Measurements from ENCODE around the gene OR6B3. TPM values are rescaled to one million over a fixed set of nuclear protein-coding genes. Genes with fewer than 3 reads are reported as not detected.

Gene OR6B3
- total RNA-seq (2014; rRNA removed; shearing (Covaris generic)) = not detected in 2 replicates

DNA sequence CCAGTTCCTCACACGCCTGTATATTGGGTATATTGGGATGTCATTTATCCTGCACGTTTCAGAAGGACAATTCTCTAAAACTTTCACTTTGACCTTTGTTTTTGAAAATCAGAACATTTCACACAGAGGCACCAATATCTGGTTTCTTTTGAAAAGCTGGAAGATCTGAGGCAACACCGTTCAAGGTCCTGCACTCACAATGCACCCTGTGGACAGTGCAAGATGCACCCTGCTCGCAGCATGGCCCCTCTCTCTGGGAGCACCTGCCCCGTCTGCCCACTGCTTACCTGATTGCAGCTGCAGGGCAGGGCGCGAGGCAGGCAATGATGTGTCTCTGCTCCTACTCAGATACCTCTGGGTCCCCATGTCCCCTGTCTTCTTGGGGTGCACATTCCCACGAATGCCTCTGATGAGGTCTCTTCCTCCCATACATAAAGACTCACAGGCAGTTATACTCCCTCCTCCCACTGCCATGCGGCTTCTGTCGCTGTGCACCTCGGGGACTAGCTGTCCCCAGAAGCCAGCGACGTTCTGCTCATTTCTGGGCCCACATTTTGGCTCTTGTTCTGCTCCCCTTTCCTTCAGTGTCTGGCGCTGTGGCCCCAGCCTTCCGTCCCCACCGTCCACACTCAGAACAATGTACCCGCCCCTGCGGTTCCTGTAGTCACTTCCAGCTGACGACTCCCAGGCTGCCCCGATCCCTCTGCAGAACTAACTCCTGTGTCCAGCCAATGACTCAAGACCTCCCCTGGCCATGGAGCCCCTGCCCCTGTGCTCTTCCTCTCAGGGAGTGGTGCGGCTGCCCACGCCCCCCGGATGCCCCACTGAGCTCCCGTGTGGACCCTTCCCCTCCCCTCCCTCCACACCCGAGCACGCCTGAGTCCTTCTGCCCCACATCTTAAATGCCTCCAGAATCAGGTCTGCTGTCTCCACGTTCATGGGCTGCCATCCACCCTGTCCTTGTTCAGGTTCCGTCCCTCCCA, at the start of gene OR6B3:
Gene OR6B3, minus strand, starts transcription at position 349 of the 983 bp plus-strand sequence.
- DNase-seq (ENCODE audit: low spot score) = no peak

DNA sequence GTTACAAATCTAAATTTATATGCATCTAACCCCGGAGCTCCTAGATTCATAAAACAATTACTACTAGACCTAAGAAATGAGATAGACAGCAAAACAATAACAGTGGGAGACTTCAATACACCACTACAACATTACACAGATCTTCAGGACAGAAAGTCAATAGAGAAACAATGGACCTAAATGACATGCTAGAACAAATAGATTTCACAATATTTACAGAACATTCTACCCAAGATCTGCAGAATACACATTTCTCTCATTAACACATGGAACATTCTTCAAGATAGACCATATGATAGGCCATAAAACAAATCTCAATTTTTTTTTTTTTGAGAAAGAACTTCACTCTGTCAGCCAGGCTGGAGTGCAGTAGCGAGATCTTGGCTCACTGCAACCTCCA, 45.0 kb upstream of the OR6B3 start:
- DNase-seq (ENCODE audit: low spot score) = no peak

DNA sequence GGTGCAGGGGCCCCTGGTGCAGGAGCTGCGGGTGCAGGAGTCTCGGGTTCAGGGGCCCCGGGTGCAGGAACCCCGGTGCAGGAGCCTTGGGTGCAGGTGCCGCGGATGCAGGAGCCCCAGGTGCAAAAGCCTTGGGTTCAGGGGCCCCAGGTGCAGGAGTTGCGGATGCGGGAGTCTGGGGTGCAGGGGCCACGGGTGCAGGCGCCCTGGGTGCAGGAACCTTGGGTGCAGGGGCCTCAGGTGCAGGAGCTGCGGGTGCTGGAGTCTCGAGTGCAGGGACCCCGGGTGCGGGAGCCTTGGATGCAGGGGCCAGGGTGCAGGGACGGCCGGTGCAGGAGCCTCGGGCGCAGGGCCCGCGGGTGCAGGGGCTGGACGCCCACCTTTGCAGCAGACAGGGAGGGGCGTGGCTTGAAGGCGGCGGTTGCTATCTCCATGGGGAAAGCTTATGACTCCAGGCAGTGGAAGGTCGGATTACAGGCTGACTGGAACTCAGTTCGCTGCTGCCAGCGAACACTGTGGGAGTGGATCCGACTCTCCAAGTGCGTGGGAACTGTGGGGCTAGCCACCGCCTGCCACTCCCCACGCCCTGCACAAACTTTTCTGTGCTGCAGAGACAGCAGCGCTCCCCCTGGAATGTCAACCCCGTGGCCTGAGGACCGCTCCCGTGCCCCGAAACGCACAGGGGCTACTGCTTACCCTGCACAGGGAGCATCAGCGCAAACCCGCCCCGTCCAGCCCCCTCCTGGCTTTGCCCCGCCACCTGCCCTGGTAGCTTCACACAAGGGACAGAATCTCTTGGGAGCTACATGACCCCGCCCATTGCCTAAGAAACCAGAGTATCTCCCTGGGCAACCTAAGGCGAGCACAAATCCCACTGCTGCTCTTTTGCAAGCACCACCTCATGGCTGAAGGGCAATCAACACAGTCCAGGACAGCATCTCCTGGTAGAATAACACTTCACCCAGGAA, 42.5 kb upstream of the OR6B3 start:
- no peak for DNase-seq (ENCODE audit: low spot score)

DNA sequence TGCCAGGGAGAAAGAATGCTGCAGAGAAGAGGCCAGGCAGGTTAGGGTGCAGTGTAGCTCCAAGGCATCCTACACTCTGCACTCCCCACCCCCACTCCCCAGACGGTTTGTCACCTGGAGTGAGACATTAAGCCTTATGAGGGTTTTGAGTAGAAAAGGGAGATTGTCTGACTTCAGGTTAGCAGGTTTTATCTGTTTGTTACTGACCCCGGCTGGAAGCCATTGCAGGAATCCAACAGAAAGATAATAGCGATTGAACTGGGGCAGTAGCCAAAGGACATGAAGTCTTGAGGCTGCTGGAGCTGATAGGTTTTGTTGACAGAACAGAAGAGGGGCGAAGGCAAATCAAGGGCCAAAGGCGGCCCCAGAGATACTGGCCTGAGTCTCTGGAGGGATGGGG, 36.0 kb upstream of the OR6B3 start:
- no peak for DNase-seq (ENCODE audit: low spot score)

- no peak for DNase-seq (ENCODE audit: low spot score)
These were observed 33.2 kb upstream of the OR6B3 start for GRCh38 chr2:240086563-240086962.

GRCh38 chr2:240078631-240079030, 25.3 kb upstream of the OR6B3 start:
- no peak for DNase-seq (ENCODE audit: low spot score)

GRCh38 chr2:240077442-240077841, 24.1 kb upstream of the OR6B3 start:
- no peak for DNase-seq (ENCODE audit: low spot score)

DNA sequence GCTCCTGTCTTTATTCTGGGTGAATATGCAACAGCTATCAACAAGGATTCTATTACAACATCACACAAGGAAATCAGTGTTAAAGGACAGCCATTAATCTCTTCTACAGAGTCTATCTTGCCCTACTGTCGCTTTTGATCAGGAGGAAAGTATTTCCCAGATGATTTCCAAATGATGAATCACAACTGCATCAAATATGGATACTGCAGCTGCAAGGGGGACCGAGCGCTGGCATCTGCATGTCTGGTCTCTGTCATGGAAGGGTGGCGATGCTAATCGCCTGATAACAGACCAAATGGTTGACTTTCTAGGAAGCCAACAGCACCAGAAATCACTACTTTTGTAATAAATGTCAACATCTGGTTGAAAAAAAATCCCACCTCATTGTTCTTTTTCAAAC, 21.2 kb upstream of the OR6B3 start:
- DNase-seq (ENCODE audit: low spot score) = no peak

- DNase-seq (ENCODE audit: low spot score) = no peak
These were observed 17.6 kb upstream of the OR6B3 start for GRCh38 chr2:240070907-240071306.

- DNase-seq (ENCODE audit: low spot score) = no peak
These were observed 16.5 kb upstream of the OR6B3 start for GRCh38 chr2:240069829-240070228.

GRCh38 chr2:240068193-240068592, 14.9 kb upstream of the OR6B3 start:
- no peak for DNase-seq (ENCODE audit: low spot score)

- no peak for DNase-seq (ENCODE audit: low spot score)
These were observed 13.2 kb upstream of the OR6B3 start for GRCh38 chr2:240066489-240066888.

GRCh38 chr2:240064898-240065297, 11.6 kb upstream of the OR6B3 start:
- no peak for DNase-seq (ENCODE audit: low spot score)

- peak; percentile 77 for DNase-seq (ENCODE audit: low spot score)
These were observed 7.8 kb upstream of the OR6B3 start for GRCh38 chr2:240060977-240061591.

DNA sequence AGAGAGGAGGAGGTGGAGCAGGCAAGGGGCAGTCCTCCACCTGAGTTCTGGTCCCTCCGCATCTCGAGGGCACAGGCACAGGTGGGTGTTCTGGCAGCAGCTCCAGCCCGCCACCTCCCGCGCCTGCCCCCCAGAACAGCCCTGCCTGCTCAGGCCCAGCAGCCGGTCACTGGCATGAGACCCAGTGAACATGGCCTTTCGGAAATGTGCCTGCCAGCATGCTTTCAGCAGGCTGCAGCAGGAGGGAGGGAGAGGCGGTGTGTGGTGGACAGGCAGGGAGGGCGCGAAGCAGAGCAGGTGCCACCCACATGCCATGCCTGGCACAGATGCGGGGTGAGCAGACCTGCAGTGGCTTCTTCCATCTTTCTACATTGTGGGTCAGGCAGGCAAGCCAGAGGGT, 3.4 kb upstream of the OR6B3 start:
- no peak for DNase-seq (ENCODE audit: low spot score)

DNA sequence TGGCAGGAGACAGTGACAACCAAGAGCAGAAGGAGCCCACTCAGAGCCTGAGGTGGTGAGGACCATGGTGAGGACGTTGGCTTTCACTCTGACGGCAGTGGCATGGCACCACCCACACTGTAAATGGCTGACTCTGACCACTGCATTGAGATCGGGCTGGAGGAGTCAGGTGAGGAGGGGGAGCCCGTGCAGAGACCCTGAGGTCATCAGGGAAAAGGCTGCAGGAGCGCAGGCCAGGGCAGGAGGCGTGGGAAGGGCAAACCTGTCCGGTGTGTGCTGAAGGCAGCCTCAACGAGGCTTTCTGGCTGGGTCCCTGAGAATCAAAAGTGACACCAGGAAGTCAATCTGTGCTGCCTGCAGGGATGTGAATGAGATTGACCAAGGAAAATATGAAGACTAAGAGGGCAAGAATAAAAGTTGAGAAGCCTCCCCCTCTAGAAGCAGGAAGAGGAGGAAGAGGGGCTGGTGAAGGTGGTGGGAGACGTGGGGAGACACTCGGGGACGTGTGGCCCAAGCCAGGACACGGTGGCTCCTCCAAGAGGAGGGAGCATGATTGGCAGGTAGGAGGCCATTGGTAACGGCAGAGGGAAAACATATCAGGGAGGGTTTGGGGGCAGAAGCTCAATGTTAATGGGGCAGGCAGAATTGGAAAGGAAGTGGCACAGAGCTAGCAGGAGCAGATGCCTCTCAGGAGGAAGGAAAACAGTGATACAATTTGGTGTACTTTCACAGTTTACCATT, 2.0 kb upstream of the OR6B3 start:
- no peak for DNase-seq (ENCODE audit: low spot score)

- DNase-seq (ENCODE audit: low spot score) = no peak
These were observed 797 bp downstream of the OR6B3 start for GRCh38 chr2:240052524-240052923.

DNA sequence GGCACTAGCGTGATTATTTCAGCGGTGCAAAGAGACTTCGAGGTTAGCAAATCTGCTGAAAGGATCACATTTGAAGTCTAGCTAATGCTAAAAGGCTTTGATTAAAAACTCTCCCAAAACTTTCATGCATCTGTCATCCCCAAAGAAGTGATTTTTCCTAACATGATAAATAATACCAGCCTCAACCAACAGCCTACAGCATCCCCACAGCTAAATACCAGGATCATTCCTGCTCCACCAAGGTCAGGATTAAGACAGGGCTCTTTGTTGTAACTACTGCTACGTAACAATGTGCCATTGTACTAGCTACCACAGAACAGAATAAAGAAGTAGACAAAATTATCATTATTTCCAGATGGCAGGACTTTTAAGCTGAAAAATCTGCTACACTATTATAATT, 1.6 kb downstream of the OR6B3 start:
- DNase-seq (ENCODE audit: low spot score) = no peak

DNA sequence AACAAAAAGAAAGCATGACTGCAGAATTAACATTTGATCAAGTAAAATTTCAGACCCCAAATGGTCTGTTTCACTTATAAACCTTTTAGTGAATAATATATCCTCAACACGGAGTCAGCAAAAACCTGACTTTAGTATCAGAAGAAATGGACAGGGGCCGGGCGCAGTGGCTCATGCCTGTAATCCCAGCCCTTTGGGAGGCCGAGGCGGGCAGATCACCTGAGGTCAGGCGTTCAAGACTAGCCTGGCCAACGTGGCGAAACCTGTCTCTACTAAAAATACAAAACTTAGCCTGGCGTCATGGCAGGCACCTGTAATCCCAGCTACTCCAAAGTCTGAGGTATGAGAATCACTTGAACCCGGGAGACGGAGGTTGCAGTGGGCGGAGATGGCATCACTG, 3.0 kb downstream of the OR6B3 start:
- no peak for DNase-seq (ENCODE audit: low spot score)

DNA sequence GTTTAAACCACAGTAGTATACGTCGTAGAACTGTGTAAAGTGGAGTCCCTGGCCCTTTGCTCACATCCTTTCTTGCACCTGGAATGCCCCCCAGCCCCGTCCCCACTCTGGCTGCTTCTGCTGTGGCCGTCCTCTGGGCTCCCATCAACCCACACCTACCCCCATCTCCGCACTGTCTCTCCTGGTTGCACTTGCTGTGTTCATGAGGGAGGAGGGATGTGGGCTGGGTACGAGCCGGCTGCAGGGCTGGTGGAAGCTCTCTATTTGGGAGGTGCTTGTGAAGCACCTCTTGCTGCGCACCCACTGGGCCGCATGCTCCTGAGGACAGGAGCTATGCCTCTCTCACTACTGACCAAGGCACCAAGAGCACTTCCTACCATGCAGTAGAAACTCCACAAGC, 5.1 kb downstream of the OR6B3 start:
- DNase-seq (ENCODE audit: low spot score) = no peak

- no peak for DNase-seq (ENCODE audit: low spot score)
These were observed 8.2 kb downstream of the OR6B3 start for GRCh38 chr2:240045098-240045497.

All from HT-29 (cell line).